SK-N-MC (cell line): Measurements from ENCODE around the gene TMEM37.

Experiments used
- EZH2 ChIP-seq: fragments of 200-600 bp; sonication (generic); IDR thresholded peaks from one replicate; pipeline ENCODE4 v1.6.1; 2017; ENCODE audit warnings: antibody characterized with exemption
- FOXP2 ChIP-seq: optimal IDR thresholded peaks from 2 replicates; pipeline ENCODE3; 2011; ENCODE audit warnings: mild to moderate bottlenecking, moderate library complexity; ENCODE audit not compliant: insufficient read depth; ENCODE audit errors: extremely low read length, control extremely low read depth
- POLR2AphosphoS5 ChIP-seq: IDR thresholded peaks from 2 replicates; pipeline ENCODE4 v1.6.1; 2012; ENCODE audit warnings: mild to moderate bottlenecking, low read depth, low read length, borderline replicate concordance

GRCh38 chr2:119383410-119384140 lies 48.1 kb upstream of the TMEM37 start:
- TF ChIP-seq POLR2AphosphoS5 (no peak), EZH2 (no peak), FOXP2 (no peak)
